ENCODE measurements around the gene STX18.

STX18 gene

DNA sequence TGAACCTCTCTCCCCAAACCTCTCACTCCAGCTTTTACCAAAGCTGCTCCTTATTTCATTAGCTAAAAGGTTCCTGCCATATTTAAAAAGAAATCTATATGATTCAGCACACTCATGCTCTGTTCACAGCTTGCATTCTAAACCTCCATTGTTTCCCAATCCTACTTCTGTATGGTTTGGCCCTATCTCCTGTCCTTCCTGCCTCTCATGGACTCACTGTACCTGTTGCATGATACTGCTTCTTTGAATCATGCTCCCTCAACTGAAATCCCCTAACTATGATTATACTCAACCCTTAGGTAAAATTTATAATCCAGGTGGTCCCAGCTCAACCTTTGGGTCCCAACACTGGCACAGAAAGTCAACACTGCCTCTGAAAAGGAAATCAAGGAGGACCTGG, 6.3 kb downstream of the STX18 start:
- no peak overlapping the region for H3K9ac ChIP-seq (ENCODE audit: low read length)
- TF ChIP-seq EZH2 (optimal IDR thresholded peaks at IDR 0.05; ENCODE audit: low read depth, low read length) (no peak), EZH2phosphoT487 (IDR thresholded peaks at IDR 0.05; ENCODE audit: low read length) (no peak)
- TF ChIP-seq, protein P1, sequence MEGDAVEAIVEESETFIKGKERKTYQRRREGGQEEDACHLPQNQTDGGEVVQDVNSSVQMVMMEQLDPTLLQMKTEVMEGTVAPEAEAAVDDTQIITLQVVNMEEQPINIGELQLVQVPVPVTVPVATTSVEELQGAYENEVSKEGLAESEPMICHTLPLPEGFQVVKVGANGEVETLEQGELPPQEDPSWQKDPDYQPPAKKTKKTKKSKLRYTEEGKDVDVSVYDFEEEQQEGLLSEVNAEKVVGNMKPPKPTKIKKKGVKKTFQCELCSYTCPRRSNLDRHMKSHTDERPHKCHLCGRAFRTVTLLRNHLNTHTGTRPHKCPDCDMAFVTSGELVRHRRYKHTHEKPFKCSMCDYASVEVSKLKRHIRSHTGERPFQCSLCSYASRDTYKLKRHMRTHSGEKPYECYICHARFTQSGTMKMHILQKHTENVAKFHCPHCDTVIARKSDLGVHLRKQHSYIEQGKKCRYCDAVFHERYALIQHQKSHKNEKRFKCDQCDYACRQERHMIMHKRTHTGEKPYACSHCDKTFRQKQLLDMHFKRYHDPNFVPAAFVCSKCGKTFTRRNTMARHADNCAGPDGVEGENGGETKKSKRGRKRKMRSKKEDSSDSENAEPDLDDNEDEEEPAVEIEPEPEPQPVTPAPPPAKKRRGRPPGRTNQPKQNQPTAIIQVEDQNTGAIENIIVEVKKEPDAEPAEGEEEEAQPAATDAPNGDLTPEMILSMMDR (IDR thresholded peaks at IDR 0.05; ENCODE audit: low read length) = no peak

DNA sequence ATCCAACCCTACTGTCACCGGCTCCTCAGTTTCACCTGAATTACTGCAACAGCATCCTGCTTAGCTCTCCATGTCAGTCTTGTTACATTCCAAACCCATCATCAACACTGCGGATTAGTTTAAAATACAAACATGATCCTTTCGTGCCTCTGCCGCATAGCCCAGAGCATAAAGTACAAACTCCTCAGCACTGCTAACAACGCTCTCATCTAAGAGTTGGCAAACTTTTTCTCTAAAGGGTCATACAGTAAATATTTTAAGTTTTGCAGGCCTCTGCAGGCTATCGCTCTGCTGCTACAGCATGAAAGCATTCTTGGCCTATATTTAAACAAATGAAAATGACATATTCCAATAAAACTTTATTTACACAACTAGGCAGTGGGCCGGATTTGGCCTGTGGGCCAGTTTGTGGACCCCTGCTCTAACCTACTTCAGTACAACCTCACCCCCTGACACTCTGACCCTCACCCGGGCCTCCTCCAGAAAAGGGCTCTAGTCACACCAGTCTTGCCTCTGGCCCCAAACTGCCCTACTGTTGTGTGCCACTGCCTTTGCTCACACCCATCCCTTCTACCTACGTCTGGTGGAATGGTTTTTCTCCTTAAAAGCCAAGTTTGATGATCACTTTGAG, 7.2 kb downstream of the STX18 start:
- Histone ChIP-seq H3F3A (ENCODE audit: insufficient read depth, low read length) (no peaks in the 10 kb centered on the region), H3K4me1 (ENCODE audit: low read length) (peaks cover 6% of the 10 kb centered on the region; the same call in 1 of the 2 replicates), H3K9me2 (replicated peaks; ENCODE audit: insufficient read depth, low read length) (no peaks in the 10 kb centered on the region), H3K4me3 (ENCODE audit: low read length) (no peak overlapping the region), H3K79me2 (ENCODE audit: low read length) (peaks cover 98% of the 10 kb centered on the region), H4K20me1 (ENCODE audit: insufficient read depth, low read length) (peaks cover 7% of the 10 kb centered on the region; the same call in 1 of the 2 replicates), H3K9me3 (replicated peaks; ENCODE audit: insufficient read depth, low read length) (no peaks in the 10 kb centered on the region), H3K9ac (ENCODE audit: low read length) (no peak overlapping the region), H3K27ac (ENCODE audit: low read length) (no peak overlapping the region), H3K27me3 (replicated peaks; ENCODE audit: insufficient read depth, low read length) (no peaks in the 10 kb centered on the region), H2AFZ (ENCODE audit: low read length) (no peak overlapping the region), H3K36me3 (replicated peaks; ENCODE audit: insufficient read depth, low read length) (no peaks in the 10 kb centered on the region), H3K4me2 (ENCODE audit: low read depth, low read length) (no peak overlapping the region)
- DNase-seq = no peak
- no peak for TF ChIP-seq EZH2phosphoT487 (IDR thresholded peaks at IDR 0.05; ENCODE audit: low read length)
- TF ChIP-seq, protein P1 (IDR thresholded peaks at IDR 0.05; ENCODE audit: low read length) = no peak
- no peak for TF ChIP-seq EZH2 (optimal IDR thresholded peaks at IDR 0.05; ENCODE audit: low read depth, low read length)

More for the DNA sequence above, 6.3 kb downstream of the STX18 start:
- Histone ChIP-seq H3K4me1 (ENCODE audit: low read length) (peaks cover 12% of the 10 kb centered on the region), H3K9me3 (replicated peaks; ENCODE audit: insufficient read depth, low read length) (no peaks in the 10 kb centered on the region), H4K20me1 (ENCODE audit: insufficient read depth, low read length) (peaks cover 7% of the 10 kb centered on the region; the same call in 1 of the 2 replicates), H3K27ac (ENCODE audit: low read length) (no peak overlapping the region), H3K4me3 (ENCODE audit: low read length) (no peak overlapping the region), H3K27me3 (replicated peaks; ENCODE audit: insufficient read depth, low read length) (no peaks in the 10 kb centered on the region), H3F3A (ENCODE audit: insufficient read depth, low read length) (no peaks in the 10 kb centered on the region), H3K79me2 (ENCODE audit: low read length) (peaks cover 100% of the 10 kb centered on the region), H3K36me3 (replicated peaks; ENCODE audit: insufficient read depth, low read length) (no peaks in the 10 kb centered on the region), H2AFZ (ENCODE audit: low read length) (no peak overlapping the region), H3K9me2 (replicated peaks; ENCODE audit: insufficient read depth, low read length) (no peaks in the 10 kb centered on the region), H3K4me2 (ENCODE audit: low read depth, low read length) (no peak overlapping the region)
- DNase-seq = no peak

DNA sequence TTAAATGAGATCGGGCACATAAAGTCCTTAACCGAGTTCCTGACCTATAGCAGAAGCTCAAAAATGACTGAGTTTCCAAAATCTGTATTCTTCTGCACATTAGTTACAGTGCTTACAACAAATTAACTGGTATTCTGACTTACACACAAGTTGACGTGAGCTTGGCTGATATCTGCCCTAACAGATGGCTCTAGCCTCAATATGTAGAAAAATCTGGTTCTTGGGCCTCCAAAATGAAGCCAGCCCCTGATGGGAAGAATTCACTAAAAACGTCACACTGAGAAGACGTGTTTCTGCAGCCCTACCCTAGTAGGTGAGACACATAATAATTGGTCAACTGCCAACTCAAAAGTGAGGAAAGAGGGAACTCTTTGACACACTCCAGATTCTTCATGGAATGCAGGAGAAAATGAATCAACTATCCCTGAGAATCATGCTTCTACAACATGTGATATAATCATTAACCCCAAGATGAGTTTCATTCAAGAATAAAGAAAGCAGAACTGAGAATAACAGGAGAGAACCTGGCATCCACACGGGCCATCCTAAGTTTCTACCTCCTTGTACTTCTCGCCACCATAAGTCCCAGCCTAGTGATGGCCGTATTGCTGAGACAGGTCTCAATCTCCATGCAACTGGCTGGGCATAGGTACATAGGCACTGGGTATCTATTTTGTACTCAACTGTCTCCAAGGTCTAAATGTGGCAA, 8.2 kb downstream of the STX18 start:
- Histone ChIP-seq H4K20me1 (ENCODE audit: insufficient read depth, low read length) (peaks cover 2% of the 10 kb centered on the region; the same call in 1 of the 2 replicates), H3K4me3 (ENCODE audit: low read length) (no peak overlapping the region), H3K4me2 (ENCODE audit: low read depth, low read length) (no peak overlapping the region), H3K36me3 (replicated peaks; ENCODE audit: insufficient read depth, low read length) (no peaks in the 10 kb centered on the region), H3F3A (ENCODE audit: insufficient read depth, low read length) (no peaks in the 10 kb centered on the region), H3K4me1 (ENCODE audit: low read length) (no peaks in the 10 kb centered on the region), H3K9me2 (replicated peaks; ENCODE audit: insufficient read depth, low read length) (no peaks in the 10 kb centered on the region), H2AFZ (ENCODE audit: low read length) (no peak overlapping the region), H3K9ac (ENCODE audit: low read length) (no peak overlapping the region), H3K27ac (ENCODE audit: low read length) (no peak overlapping the region), H3K27me3 (replicated peaks; ENCODE audit: insufficient read depth, low read length) (no peaks in the 10 kb centered on the region), H3K9me3 (replicated peaks; ENCODE audit: insufficient read depth, low read length) (no peaks in the 10 kb centered on the region), H3K79me2 (ENCODE audit: low read length) (peaks cover 96% of the 10 kb centered on the region)
- no peak for TF ChIP-seq EZH2 (optimal IDR thresholded peaks at IDR 0.05; ENCODE audit: low read depth, low read length)
- TF ChIP-seq, protein P1 (IDR thresholded peaks at IDR 0.05; ENCODE audit: low read length) = no peak
- TF ChIP-seq EZH2phosphoT487 (IDR thresholded peaks at IDR 0.05; ENCODE audit: low read length) = no peak
- no peak for DNase-seq
